M059J (cell line): Measurements from ENCODE around the gene VPS35L. TPM values are rescaled to one million over a fixed set of nuclear protein-coding genes. Genes with fewer than 3 reads are reported as not detected.
A peak's percentile ranks its signal among the peaks of the same experiment; 100 is the strongest.

Experiments used
- DNase-seq: peaks from one replicate; pipeline ENCODE4 v3.0.0-alpha.2; 2012; ENCODE audit warnings: low read depth
- total RNA-seq: library from RNA; depleted of rRNA; stranded (reverse); fragments of >200 nt; shearing (Covaris generic); gene quantifications from 2 replicates; pipeline ENCODE4 v1.2.3, GENCODE V29; 2014

VPS35L gene
- total RNA-seq, 1 experiment from 2014 or later = 26.3 TPM

DNA sequence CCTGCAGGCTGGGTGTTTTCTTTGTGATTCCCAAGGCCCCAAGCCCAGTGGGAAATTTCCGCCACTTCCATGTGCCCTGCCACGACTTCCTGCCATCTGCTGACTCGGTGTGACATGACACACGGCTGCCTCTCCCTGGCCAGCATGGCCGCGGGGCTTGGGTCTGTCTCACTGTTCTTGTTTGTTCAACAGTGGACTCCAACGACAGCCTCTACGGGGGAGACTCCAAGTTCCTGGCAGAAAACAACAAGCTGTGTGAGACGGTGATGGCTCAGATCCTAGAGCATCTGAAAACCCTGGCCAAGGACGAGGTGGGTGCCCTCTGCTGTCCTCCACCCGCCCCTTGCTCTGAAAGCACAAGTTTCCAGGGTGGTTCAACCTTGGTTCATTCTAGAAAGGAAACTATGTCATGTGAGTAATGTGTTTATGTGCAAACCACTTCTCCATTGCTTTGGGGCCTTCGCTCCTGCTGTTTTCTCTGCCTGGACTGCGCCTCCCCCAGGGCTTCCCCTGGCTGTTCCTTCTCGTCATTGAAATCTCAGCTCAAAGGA lies 135.7 kb downstream of the VPS35L start:
- peak; percentile 43 for DNase-seq

DNA sequence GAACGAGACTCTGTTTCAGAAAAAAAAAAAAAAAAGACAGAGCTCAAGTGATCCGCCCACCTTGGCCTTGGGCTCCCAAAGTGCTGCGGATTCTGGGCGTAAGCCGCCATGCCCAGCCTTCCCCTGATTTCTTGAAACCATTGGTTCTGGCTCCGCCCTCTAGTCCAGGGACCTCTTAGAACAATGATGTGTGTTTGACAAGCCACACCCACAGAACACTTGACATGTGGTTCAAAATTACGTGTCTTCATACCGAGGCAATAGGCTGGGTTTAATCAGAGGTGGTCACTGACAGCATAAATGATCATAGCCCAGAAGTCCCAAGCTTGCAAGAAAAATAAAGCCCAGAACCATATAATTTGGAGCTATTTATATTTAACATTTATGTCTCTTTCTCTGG lies 139.5 kb downstream of the VPS35L start:
- no peak for DNase-seq

DNA sequence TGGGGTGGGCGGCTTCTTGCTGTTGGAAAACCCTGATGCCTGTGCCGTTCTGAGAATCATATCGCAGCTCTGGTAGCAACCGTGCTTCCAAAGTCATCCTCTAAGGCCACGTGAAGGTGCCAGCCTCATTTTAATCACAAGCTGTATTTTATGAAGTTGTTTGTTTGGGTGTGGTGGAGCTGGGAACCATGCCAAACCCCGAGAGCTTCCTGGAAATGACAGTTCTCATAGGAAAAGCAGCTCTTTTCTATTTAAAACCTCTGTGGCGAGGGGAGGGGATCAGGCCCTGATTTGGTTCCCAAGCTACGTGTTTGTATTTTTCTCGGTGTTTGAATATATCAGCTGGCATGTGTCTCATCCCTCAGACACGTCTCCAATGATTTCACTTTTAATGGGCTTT lies 140.8 kb downstream of the VPS35L start:
- peak; percentile 91 for DNase-seq

DNA sequence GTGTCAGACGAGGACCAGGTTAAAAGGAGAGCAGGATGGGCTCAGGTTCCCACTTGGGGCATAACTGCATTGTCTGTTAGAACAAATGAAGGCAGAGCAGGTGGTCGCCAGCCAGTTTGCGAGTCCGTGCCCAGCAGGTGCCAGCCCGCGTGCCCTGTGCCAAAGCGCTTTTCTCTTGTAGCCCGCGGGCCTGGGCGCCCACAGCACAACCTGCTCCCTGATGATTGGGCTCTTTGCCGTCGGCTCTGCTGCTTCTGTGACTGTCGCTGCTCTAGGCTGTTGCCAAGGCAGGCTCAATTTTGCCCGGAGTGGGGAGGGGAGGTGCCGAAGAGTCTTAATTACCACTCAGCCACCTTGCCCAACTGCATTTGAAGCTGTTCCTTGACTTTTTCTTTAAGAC lies 141.5 kb downstream of the VPS35L start:
- DNase-seq = no peak

DNA sequence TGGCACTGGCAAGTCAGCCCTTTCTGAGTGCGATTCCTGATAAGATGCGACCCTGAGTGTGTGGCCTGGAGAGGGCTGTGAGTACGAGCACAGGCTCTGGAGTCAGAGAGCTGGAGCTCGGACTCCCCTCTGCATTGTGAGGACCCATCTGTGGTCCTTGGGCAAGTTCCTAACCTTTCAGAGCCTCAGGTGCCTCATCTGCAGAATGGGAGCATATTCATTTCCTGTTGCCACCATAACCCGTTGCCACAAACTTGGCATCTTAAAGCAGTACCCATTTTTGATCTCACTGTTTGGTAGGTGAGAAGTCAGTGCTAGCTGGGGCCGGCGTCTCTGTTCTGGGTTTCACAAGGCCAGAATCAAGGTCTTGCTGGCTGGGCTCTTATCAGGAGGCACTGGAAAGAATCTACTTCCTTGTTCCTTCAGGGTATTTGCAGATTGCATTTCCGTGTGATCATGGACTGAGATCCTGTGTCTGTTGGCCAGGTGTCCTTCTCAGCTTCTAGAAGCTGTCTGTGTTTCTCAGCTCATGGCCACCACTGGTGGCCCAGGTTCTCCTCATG lies 142.3 kb downstream of the VPS35L start:
- no peak for DNase-seq

DNA sequence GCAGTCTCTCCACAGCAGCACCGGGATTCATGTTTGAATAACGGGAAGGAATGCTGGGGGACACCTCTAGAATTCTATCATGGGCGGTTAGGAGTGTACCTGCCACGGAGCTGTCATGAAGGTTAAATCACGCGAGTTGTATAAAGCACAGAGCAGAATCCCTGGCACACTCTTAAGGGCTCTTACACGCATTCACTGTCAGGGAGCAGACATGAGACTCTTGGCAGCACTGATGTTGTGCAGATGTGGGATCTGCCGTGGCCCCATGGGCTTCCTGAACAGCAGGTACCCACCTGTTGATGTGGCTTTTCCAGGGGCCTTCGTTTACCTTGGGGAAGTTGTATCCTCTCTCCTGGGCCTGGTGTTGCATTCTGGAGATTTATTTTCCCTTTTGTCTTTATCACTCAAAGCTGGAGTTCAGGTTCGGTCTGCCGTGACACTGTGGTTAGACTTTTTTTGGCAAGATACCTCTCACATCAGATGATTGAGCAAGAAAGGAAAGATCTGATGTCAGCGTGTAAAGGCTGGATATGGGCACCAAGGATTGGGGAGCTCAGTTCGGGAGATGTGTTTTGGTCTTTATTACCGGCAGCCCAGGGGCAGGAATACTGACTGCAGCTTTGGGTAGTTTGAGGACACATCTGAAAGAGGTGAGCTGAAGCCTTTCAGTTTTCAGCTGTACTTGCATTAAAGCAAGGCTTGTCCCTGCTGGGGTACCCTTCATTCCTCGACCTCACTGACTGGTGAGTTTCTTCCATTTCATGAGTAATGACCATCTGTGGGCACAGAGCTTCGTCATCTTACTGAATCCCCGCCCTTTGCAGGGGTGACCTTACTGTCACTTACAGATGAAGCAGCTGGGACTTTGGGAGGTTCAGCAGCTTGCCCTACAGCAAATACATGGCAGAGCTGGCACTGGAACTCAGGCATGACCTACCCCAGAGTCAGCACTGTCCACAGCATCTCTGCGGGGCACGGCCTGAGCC lies 143.3 kb downstream of the VPS35L start:
- peak; percentile 60 for DNase-seq

DNA sequence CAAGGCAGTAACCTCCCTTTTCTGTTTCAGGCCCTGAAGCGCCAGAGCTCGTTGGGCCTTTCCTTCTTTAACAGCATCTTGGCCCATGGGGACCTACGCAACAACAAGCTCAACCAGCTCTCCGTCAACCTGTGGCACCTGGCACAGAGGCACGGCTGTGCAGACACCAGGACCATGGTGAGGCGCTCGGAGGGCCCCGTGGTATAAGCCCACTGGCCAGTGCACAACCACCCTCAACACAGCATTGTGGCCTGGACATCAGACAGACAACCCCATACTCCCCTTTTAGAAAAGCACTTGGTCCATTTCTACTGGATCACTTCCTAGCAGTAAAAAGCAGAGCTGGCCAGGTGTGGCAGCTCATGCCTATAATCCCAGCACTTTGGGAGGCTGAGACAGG lies 144.0 kb downstream of the VPS35L start:
- DNase-seq = no peak

DNA sequence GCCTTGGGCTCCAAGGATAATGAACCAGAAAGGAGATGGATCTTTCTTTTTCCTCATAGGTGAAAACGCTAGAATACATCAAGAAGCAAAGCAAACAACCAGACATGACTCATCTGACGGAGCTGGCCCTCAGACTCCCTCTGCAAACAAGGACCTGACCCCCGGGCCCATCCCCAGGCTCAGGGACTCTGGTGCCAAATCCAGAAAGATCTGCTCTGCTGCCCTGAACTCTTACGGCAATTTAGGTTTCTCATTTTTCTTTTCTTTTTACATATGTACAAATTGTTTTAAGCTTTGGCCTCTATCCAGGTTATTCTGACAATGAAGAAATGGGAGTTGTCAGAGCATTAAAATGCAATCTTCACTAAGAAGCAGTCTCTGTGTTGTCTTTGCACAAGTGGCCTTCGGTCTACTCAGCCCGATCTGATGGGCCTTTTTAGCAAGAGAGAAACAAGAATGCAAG lies 144.8 kb downstream of the VPS35L start:
- DNase-seq = peak; percentile 72

DNA sequence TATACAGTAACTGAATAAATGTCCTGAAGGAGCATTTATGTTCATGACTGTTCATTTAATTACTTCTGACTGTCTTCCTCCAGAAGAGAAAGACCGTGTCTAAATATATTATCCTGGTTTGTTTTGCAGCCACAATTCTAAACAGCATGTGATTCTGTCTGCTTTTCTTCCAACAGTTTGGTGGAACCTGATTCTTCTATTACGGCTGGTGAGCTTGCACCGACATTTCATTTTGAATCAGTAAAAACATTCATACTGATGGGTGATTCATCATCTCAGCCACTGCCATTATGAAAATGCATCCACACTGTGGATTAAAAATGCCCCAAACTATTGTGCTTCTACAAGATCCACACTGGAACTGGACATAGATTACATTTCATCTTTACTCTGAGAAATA lies 145.6 kb downstream of the VPS35L start:
- DNase-seq = peak; percentile 15

DNA sequence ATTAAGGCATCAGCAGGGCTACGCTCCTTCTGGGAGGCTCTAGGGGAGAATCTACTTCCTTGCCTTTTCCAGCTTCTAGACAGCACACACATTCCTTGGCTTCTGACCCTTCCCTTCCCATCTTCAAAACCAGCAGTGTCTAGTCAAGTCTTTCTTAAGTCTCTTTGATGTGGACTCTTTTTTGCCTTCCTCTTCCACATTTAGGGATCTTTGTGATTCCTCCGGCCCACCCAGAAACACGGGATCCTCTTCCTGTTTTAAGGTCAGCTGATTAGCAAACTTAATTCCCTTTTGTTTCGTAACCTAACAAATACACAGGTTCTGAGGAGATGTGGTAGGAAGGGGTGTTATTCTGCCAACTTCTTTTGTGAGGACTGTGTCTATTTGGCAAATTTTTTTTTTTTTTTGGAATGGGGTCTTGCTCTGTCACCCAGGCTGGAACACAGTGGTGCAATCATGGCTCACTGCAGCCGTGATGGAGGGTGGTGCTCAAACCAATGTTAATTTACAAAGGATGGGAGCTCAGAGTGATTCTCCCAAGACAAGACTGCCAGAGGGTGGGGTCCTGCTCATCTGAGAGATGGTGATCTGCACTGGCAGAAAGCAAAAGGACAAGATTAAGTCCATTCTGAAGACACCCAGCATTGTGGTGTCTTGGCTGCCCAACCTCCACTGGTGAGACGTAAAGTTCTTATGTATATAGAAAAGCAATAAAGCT lies 147.8 kb downstream of the VPS35L start:
- DNase-seq = no peak

DNA sequence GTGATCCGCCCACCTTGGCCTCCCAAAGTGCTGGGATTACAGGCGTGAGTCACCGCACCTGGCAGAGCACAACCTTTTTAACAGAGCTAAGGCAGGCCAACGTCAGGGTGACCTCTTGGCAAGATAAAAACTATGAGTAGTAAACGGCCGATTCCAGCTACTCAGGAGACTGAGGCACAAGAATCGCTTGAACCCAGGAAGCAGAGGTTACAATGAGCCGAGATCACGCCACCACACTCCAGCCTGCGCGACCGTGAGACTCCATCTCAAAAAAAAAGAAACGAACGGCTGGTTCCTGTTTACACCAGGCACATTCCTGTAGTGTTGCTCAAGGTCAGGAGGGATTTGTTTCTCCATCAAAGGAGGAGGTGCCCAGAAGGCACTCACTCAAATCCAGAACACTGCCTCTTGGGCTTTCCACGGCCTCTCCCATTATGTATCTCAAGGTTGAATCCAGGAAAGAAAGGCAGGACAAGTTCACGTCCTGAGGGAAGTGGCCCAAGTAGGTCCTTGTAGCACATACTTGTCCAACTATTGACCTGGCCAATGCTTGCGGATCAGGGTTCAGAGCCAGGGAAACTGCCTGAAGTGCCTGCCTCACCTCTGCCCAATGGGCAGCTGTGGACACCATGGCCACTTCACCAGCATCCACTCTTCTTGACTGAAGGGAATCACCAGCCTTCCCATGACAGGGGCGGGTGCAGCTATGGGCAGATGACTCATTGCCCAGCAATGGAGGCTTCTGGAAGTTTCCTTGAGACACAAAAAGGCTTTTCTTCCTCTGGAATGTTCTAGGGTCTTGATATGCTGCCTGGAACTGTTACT lies 149.0 kb downstream of the VPS35L start:
- peak; percentile 65 for DNase-seq

DNA sequence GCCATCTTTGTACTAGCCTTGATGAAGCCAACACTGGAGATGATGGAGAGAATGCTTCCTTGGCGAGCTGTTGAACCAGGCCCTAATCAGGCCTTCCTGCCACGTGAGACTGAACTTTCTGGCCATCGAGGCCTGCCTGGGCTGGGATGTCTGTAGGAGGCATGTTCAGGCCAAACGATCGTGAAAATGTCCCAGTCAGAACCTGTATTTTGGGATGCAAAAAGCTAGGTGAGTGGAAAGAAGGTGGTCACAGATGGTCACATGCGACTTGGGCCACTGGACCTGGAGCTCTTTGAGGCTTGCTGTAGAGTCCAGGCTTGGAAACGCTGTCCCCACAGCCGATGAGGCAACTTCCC lies 149.6 kb downstream of the VPS35L start:
- no peak for DNase-seq

DNA sequence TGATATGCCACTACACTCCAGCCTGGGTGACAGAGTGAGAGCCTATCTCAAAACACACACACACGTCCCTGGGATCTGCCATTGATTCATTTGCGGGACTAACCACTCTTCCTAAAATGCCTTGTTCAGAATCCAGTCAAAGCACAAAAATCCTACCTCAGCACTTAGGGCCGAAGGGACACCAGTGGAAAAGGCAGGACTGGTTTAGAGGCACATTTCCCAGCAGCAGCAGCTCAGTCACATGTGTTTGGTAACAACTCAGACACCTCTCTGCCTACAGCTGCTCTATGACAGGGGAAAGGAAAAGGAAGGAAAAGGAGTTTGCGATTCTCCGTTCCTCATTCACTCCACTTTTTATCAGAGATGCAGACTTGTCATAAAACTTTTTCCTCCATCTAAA lies 150.3 kb downstream of the VPS35L start:
- DNase-seq = no peak

DNA sequence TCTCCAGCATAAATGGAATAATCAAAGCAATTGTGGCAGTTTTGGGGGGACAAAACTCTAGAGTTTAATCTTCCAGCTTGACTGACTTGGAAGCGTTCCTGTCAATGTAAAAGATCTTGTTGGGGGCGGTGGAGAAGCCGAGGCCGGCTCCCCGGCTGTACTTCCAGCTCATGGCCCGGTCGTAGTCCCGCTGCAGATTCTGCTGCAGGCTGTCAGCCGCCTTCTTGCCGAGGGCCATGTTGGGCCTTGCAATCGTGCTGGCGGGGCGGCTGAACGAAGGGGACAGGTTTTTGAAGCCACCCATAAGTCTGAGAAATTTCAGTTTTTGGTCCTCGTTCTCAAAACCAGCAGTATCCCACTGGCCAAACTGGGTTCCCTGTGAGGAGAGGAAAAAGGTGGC lies 151.3 kb downstream of the VPS35L start:
- no peak for DNase-seq

DNA sequence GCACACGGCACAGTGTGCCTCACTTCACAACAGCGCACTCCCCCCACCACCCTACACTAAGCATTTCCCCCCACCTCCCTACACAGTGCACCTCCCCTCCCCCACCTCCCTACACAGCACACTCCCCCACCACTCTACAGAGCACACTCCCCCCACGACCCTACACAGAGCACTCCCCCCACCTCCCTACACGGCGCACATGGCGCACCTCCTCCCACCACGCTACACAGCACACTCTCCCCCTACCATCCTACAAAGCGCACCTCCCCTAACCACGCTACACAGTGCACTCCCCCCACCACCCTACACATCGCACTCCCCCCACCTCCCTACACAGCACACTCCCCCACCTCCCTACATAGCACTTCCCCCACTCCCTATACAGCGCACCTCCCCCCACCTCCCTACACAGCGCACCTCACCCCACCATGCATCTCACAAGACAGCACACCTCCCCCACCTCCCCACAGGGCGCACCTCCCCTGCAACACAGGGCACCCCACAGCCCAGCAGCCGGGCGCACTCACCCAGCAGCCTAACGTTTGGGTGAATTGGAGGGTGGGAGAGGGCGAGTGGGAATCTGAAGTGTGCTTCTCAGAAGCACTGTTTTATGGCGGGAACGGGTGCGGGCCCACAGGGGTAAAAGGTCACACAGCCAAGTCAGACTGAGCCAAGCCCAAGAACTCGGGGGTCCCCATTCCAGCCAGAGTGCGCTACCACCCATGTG lies 152.2 kb downstream of the VPS35L start:
- DNase-seq = no peak

DNA sequence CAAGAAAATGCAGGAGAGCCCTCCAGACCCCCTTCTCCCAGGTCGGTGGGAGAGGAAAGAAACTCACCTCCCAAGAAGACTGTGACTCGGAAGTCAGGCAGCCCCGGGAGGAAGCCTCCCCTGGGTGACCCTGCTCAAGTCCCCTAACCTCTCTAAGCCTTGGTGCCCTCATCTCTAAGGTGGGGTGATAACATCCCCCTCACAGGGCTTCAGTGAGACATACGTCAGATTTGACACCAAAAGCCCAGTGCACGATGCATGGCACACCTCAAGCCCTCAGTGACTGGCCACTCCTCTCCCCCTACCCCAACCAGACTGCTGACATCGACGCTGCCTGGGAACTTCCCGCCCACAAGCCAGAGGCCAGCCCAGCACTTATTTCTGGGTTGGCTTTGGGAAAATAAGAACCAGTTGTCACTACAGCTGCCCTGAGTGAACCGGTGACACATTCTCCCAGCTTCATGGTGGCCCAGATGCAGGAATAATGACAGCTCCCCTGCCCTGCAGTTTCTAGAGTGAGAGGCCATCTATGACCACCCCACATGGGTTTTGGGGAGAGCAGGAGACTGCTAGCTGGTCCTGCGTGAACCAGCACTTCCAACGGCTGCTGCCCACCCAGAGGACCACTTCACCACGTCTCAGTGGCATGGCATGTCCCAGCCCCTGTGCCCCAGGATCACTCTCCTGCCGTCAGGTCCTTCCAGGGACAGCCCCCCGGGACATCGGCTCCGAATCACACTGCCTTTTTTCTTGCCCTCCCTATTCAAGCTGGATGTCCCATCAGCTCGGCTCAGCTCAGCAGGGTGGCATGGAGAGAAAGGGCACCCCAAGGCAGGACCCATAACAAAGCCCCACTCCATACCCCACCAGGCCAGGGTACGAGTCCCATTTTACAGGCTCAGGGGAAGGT lies 153.0 kb downstream of the VPS35L start:
- no peak for DNase-seq

DNA sequence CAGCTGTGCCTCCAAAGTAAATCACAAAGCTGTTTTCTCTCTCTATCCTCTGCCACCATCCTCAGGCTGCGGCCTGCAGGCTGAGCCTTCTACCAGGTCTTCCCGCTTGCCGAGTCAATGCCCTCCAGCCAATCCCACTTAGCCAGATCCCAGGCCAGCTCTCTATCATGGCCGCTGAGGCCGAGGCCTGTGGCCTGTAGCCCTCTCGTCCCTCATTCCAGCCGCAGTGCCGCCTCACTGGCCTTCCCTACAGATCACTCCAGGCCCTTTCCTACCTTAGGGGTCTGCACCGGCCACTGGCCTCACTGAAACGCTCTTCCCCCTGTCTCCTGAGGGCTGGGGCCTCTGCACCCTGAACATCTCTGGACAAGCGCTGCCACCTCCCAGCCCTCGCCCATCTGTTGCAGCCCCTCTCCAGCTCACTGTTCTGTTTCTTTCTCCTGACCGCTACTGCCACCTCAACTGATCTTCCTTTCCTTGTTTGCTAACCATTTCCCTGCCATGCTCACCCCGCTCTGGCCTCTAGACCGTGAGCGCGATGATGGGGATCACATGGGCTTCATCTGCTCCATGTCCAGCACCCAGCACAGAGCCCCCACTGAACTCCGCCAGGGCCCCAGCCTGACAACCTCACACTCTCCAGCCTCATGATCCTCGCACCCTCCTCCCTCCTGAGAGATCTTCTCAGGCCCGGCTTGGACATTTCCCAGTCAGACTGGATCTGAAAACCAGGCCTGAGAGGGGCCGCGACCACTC lies 154.1 kb downstream of the VPS35L start:
- no peak for DNase-seq

DNA sequence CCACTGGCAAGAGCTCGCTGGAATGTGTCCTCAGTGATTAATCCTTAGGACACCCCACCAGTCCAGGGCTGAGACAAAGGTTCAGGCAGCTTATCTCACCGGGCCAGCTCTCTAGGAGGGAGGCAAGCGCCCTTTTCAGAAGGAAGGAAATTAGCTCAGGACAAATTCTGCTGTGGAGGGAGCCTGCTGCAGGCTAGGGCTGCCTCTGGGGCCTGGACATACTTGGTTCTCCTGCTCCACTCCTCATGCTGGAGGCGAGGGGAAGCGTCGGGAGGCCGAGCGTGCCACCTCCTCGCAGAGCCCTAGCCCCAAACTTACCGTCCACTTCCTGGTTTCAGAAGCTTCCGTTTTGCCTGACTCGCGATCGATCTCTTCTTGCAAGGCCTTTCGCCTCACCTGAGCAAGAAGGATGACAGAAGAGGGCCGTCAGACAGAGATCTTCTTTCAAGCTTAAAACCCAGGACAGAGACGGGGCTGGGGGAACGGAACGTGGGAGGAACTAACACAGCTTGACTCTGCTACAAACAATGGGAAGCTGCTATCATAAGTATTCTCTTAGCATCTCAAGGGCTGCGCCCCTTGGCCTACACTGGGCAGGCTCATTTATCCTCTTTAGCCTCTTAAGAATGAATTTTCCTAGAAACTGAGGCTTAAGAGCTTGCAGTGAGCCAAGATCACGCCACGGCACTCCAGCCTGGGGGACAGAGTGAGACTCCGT lies 154.8 kb downstream of the VPS35L start:
- DNase-seq = no peak
